SK-N-MC (cell line): Measurements from ENCODE around the gene BEND2.

Experiments used
- EZH2 ChIP-seq: fragments of 200-600 bp; sonication (generic); IDR thresholded peaks from one replicate; pipeline ENCODE4 v1.6.1; 2017; ENCODE audit warnings: antibody characterized with exemption
- FOXP2 ChIP-seq: optimal IDR thresholded peaks from 2 replicates; pipeline ENCODE3; 2011; ENCODE audit warnings: mild to moderate bottlenecking, moderate library complexity; ENCODE audit not compliant: insufficient read depth; ENCODE audit errors: extremely low read length, control extremely low read depth
- POLR2AphosphoS5 ChIP-seq: IDR thresholded peaks from 2 replicates; pipeline ENCODE4 v1.6.1; 2012; ENCODE audit warnings: mild to moderate bottlenecking, low read depth, low read length, borderline replicate concordance

- no peak for TF ChIP-seq EZH2
- TF ChIP-seq POLR2AphosphoS5, result no peak
- no peak for TF ChIP-seq FOXP2
Measured at GRCh38 chrX:18252644-18253359, 32.1 kb upstream of the BEND2 start.
